NCI-H526 (cell line): ENCODE data around the gene RUFY3.
A peak's percentile ranks its signal among the peaks of the same experiment; 100 is the strongest.
"Not testable (repeated sequence)": the region's sequence is repeated elsewhere in the genome, so short reads cannot be mapped to it uniquely, and the experiment has no call there.

ENCODE experiments used
- DNase-seq, 2 experiments: peaks; one replicate each; lab custom pipeline; 2025; lab: John Stamatoyannopoulos, UW

RUFY3 gene

GRCh38 chr4:70705183-70706043, 16.4 kb upstream of the RUFY3 start:
- peak; percentile 69 to 87 for DNase-seq

- DNase-seq: no peak
Observed at GRCh38 chr4:70706044-70706461, 15.7 kb upstream of the RUFY3 start.

DNA sequence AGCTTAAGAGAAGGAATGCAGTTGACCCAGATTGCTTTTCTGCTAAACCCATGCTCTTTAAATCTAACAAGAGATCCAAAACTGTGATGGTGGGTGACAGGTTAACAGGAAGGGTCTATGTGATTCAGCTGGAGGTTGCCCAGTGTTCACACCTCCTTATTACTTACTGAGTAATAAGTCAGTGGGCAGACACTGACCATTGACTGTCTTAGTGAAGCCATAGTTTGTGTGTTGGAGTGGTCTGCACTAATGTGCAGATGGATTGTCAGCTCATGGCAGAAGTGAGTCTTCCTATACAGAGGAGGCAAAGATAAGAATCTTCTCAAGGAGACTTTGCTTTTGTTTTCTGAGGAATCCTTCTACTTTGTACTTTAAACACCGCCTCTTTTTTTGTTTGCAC, 15.2 kb upstream of the RUFY3 start:
- no peak for DNase-seq

DNA sequence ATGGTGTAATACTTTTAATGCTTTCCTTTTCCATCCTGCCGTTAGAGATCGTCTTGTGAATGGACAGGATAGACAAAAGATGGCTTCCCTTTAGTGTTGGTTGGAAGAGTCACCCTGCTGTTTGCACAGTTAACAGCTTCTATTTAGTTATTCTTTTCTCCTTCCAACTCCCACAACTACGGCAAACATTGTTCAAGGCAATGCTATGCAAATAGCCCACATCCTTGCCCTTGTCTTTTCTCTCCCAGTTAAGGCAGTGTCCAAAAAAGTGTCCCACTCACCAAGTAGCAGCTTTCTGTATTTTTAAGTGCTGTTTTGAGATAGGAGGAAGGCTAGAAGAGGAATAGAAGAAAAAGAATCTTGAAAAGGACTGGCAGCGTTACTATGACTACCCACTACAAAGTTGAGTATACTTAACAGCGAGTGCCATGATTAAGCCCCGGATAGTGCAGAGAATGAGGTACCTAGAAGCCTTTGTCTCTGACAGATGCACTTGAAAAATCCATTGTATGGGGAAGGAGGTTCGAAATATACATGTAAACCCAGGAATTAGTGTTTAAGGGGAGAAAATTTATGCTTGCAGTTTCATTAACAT, 12.1 kb upstream of the RUFY3 start:
- peak; percentile 16 to 30 for DNase-seq

DNA sequence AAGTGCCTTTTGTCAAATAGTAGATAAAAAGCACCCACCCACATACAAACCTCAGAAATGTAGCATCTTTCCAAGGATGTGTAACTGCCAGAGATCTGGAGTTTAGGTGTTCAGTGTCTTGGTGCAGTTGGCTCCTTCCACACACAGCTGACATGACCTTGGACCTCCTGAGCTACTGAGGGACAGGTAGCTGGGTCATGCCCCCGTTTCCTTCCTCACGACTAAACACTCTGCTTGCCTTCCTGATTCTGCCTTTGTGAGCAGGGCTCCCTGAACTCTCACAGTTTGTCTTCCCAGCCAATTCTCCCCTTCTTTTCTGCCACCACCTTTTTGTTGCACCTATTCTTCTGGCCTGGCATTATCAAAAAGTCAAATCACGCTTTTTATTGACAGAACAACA, 10.2 kb upstream of the RUFY3 start:
- no peak for DNase-seq

- DNase-seq: no peak
Observed at GRCh38 chr4:70712150-70712549, 9.6 kb upstream of the RUFY3 start.

- no peak for DNase-seq
Observed at GRCh38 chr4:70712604-70713452, 8.9 kb upstream of the RUFY3 start.

- DNase-seq: no peak
Observed at GRCh38 chr4:70713453-70714078, 8.2 kb upstream of the RUFY3 start.

- DNase-seq: no peak
Observed at GRCh38 chr4:70714079-70714887, 7.5 kb upstream of the RUFY3 start.

DNA sequence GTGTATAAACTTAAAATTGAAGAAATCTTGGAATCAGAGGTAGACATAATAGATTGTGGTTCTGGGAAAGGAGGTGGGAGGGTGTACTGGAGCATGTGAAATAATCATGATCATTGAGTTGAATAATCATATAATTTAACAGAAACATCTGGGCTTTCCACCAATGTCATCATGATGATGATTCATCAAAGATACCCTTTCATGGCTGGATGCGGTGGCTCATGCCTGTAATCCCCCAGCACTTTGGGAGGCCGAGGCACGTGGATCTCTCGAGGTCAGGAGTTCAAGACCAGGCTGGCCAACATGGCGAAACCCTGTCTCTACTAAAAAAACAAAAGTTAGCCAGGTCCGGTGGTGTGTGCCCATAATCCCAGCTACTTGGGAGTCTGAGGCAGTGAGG, 6.7 kb upstream of the RUFY3 start:
- no peak for DNase-seq

- DNase-seq: no peak
Observed at GRCh38 chr4:70718811-70719604, 2.8 kb upstream of the RUFY3 start.

GRCh38 chr4:70722199-70722791, 531 bp downstream of the RUFY3 start:
- peak; percentile 62 to 73 for DNase-seq

GRCh38 chr4:70724463-70724862, 2.7 kb downstream of the RUFY3 start:
- no peak for DNase-seq

DNA sequence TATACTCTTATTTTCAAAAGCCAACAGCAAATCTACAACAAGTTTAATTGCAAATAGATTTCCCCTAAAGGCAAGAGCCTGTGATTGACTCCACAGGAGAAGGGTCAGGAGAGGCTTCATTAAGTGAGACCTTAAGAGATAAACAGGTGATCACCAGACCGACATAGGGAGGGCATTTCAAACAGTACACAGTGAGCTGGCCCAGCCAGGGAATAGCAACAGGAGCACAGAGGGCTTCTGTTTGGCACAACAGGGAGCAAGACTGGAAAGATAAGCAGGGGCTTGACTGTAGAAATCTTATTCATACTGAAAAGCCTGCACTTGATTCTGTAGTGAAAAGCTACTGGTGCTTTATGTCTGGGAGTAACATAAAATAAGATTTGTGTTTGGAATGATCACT, 3.9 kb downstream of the RUFY3 start:
- DNase-seq: no peak

DNA sequence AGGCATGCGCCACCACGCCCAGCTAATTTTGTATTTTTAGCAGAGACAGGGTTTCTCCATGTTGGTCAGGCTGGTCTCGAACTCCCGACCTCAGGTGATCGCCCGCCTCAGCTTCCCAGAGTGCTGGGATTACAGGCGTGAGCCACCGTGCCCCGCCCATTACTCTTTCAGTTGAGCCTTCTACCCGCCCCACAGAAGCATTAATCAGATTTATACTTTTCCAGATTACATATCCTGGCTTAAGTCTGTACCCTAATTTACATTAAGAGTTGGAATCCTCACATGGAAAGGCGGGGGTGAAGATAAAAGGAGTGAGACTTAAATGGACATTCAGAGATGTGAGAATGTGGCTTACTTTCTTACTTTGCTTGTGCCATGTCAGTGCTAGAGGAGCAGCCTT, 4.8 kb downstream of the RUFY3 start:
- DNase-seq: not testable (repeated sequence)

- DNase-seq: peak; percentile 5 to 56
Observed at GRCh38 chr4:70728091-70728490, 6.3 kb downstream of the RUFY3 start.

GRCh38 chr4:70732878-70733277, 11.1 kb downstream of the RUFY3 start:
- DNase-seq: not testable (repeated sequence)

DNA sequence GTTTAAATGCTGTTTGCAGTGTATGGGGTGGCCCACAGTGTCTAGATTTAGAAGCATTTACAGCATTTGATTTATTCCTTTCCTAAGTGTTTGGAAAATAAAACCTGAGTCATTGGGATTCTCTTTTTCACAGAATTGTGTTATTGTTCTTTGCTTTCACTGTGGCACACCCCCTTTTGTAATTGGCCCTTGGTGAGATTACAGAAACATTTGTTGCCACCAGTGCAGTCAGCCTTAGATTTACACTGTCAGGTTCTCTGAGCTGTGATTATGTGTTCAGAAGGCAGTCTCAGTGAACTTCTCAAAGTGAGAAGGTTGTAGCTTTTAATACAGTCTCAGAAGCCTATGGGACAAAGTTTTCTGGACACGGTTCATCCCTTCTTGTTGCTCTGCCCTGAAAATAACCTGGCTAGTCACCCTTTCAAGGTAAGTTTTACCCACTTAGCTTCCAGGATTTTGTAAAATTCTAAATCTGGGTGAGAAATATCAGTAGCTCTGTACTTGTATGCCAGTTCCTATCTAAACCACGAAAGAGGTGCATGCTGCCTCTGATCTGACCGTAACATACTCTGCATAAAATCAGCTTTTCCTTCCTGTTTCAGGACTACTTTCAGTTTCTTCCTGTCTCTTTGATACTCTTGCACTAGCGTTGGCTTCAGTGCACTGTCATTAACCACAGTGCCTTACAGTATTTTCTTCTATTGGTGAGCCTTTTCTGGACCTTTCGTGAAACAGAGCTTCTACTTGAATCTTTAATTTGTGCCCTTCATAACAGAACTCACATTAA, 12.6 kb downstream of the RUFY3 start:
- DNase-seq: no peak

- DNase-seq: no peak
Observed at GRCh38 chr4:70734971-70735370, 13.2 kb downstream of the RUFY3 start.
